ENCODE measurements around the gene ST8SIA1. TPM values are rescaled to one million over a fixed set of nuclear protein-coding genes. Genes with fewer than 3 reads are reported as not detected.

The ST8SIA1 gene
- total RNA-seq, 1 experiment from 2014 or later, result not detected

- no TSS peak for BruUV-seq (replicated peaks)
- H3K27me3 ChIP-seq (ENCODE audit: insufficient read depth, low read length), result no peaks in the 10 kb centered on the region
- no peak overlapping the region for H3K9ac ChIP-seq (ENCODE audit: low read length)
- H4K20me1 ChIP-seq (ENCODE audit: insufficient read depth), result no peaks in the 10 kb centered on the region
- H3K4me2 ChIP-seq (ENCODE audit: low read length), result no peak overlapping the region
- ChIA-PET RAD21 (ENCODE audit: low non-redundant PET in 1 of 2, low total read pairs in 2 of 2, uncharacterized antibody in 2 of 2, unreplicated experiment in 2 of 2) (no interaction called here), CTCF (no interaction called here), POLR2A (no interaction called here)
- no peak overlapping the region for H3K4me3 ChIP-seq (replicated peaks in 1 of 2; ENCODE audit: low read depth in 1 of 2, low read length in 2 of 2)
- H3K4me1 ChIP-seq (ENCODE audit: control insufficient read depth in 1 of 2, insufficient read depth in 2 of 2, low read length in 2 of 2), result no peaks in the 10 kb centered on the region
- intact Hi-C loops (cut with micrococcal nuclease), result no loop called here
- TF ChIP-seq CEBPB (IDR thresholded peaks at IDR 0.05; ENCODE audit: low read depth), result no peak
- no peak for TF ChIP-seq POLR2AphosphoS5 (IDR thresholded peaks at IDR 0.05; ENCODE audit: low read depth, low read length)
- no peak overlapping the region for H2AFZ ChIP-seq (ENCODE audit: low read depth, low read length, poor library complexity, severe bottlenecking)
- no peak for DNase-seq (ENCODE audit: low read depth, low spot score)
- H3K79me2 ChIP-seq (ENCODE audit: insufficient read depth, low read length), result no peaks in the 10 kb centered on the region
- H3K9me3 ChIP-seq (ENCODE audit: control insufficient read depth in 1 of 2, insufficient read depth in 1 of 2, low read depth in 1 of 2, low read length in 2 of 2), result no peaks in the 10 kb centered on the region
- no peak overlapping the region for H3K27ac ChIP-seq (ENCODE audit: low read depth, low read length)
- no peaks in the 10 kb centered on the region for H3K36me3 ChIP-seq (ENCODE audit: control insufficient read depth in 1 of 2, insufficient read depth in 2 of 2, low read length in 2 of 2)
- no peaks in the 10 kb centered on the region for H3K9me2 ChIP-seq (ENCODE audit: insufficient read depth)
- no peak for ATAC-seq
These were observed 104.2 kb downstream of the ST8SIA1 start for GRCh38 chr12:22230280-22230794.

DNA sequence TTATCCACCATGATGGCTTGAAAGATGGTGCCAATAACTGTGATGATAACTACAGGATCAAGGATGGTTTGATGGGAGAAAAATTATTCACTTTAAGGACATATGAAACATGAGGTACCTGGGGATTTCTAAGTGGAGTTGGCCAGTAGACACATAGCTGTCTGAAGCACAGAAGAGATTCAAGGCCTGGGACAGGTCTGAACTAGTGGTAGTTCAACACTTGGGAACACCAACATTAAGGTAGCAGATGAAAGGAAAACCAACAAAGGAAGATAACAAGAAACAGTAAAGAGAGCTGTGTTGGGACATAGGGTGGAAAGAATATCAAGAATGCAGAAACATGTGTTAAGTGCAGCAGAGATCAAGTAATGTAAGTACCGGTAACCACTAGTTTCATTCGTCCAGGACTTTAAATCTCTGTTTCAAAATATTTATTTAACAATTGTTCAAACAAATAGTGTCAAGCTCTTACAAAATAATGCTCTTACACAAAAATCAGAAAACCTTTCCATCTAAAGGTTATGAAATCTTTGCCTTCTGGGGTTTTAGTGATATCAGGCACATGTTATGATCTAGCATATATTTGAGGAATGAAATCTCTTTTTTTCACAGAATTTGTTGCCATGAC is 104.7 kb downstream of the ST8SIA1 start:
- Histone ChIP-seq H3K36me3 (ENCODE audit: control insufficient read depth in 1 of 2, insufficient read depth in 2 of 2, low read length in 2 of 2) (no peaks in the 10 kb centered on the region), H3K4me2 (ENCODE audit: low read length) (no peak overlapping the region), H3K4me3 (replicated peaks in 1 of 2; ENCODE audit: low read depth in 1 of 2, low read length in 2 of 2) (no peak overlapping the region), H3K79me2 (ENCODE audit: insufficient read depth, low read length) (no peaks in the 10 kb centered on the region), H3K27me3 (ENCODE audit: insufficient read depth, low read length) (no peaks in the 10 kb centered on the region), H3K9ac (ENCODE audit: low read length) (no peak overlapping the region), H4K20me1 (ENCODE audit: insufficient read depth) (no peaks in the 10 kb centered on the region), H3K9me3 (ENCODE audit: control insufficient read depth in 1 of 2, insufficient read depth in 1 of 2, low read depth in 1 of 2, low read length in 2 of 2) (no peaks in the 10 kb centered on the region), H3K27ac (ENCODE audit: low read depth, low read length) (no peak overlapping the region), H2AFZ (ENCODE audit: low read depth, low read length, poor library complexity, severe bottlenecking) (no peak overlapping the region), H3K9me2 (ENCODE audit: insufficient read depth) (no peaks in the 10 kb centered on the region), H3K4me1 (ENCODE audit: control insufficient read depth in 1 of 2, insufficient read depth in 2 of 2, low read length in 2 of 2) (no peaks in the 10 kb centered on the region)
- ATAC-seq (no peak), DNase-seq (ENCODE audit: low read depth, low spot score) (no peak)
- ChIA-PET CTCF (no interaction called here), RAD21 (ENCODE audit: low non-redundant PET in 1 of 2, low total read pairs in 2 of 2, uncharacterized antibody in 2 of 2, unreplicated experiment in 2 of 2) (no interaction called here), POLR2A (no interaction called here)
- intact Hi-C loops (cut with micrococcal nuclease), result no loop called here
- BruUV-seq (replicated peaks), result no TSS peak
- TF ChIP-seq CBX3 (IDR thresholded peaks at IDR 0.05; ENCODE audit: low read depth), result no peak
- no peak for TF ChIP-seq SIN3A (IDR thresholded peaks at IDR 0.05; ENCODE audit: low read depth)
- TF ChIP-seq POLR2AphosphoS5 (IDR thresholded peaks at IDR 0.05; ENCODE audit: low read depth, low read length), result no peak
- TF ChIP-seq, protein P1, sequence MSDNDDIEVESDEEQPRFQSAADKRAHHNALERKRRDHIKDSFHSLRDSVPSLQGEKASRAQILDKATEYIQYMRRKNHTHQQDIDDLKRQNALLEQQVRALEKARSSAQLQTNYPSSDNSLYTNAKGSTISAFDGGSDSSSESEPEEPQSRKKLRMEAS (IDR thresholded peaks at IDR 0.05), result no peak
- no peak for TF ChIP-seq SP1 (IDR thresholded peaks at IDR 0.05; ENCODE audit: low read depth)
- TF ChIP-seq RAD21 (IDR thresholded peaks at IDR 0.05; ENCODE audit: low read depth), result no peak
- TF ChIP-seq FOSL1 (IDR thresholded peaks at IDR 0.05; ENCODE audit: low read depth), result no peak
- TF ChIP-seq JUND (IDR thresholded peaks at IDR 0.05), result no peak
- no peak for TF ChIP-seq YY1 (IDR thresholded peaks at IDR 0.05; ENCODE audit: extremely low read depth, insufficient replicate concordance, low read depth, low read length)
- TF ChIP-seq SRF (IDR thresholded peaks at IDR 0.05; ENCODE audit: low read depth), result no peak
- TF ChIP-seq, protein P2, sequence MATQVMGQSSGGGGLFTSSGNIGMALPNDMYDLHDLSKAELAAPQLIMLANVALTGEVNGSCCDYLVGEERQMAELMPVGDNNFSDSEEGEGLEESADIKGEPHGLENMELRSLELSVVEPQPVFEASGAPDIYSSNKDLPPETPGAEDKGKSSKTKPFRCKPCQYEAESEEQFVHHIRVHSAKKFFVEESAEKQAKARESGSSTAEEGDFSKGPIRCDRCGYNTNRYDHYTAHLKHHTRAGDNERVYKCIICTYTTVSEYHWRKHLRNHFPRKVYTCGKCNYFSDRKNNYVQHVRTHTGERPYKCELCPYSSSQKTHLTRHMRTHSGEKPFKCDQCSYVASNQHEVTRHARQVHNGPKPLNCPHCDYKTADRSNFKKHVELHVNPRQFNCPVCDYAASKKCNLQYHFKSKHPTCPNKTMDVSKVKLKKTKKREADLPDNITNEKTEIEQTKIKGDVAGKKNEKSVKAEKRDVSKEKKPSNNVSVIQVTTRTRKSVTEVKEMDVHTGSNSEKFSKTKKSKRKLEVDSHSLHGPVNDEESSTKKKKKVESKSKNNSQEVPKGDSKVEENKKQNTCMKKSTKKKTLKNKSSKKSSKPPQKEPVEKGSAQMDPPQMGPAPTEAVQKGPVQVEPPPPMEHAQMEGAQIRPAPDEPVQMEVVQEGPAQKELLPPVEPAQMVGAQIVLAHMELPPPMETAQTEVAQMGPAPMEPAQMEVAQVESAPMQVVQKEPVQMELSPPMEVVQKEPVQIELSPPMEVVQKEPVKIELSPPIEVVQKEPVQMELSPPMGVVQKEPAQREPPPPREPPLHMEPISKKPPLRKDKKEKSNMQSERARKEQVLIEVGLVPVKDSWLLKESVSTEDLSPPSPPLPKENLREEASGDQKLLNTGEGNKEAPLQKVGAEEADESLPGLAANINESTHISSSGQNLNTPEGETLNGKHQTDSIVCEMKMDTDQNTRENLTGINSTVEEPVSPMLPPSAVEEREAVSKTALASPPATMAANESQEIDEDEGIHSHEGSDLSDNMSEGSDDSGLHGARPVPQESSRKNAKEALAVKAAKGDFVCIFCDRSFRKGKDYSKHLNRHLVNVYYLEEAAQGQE (IDR thresholded peaks at IDR 0.05; ENCODE audit: low read depth), result no peak
- TF ChIP-seq, protein P3, sequence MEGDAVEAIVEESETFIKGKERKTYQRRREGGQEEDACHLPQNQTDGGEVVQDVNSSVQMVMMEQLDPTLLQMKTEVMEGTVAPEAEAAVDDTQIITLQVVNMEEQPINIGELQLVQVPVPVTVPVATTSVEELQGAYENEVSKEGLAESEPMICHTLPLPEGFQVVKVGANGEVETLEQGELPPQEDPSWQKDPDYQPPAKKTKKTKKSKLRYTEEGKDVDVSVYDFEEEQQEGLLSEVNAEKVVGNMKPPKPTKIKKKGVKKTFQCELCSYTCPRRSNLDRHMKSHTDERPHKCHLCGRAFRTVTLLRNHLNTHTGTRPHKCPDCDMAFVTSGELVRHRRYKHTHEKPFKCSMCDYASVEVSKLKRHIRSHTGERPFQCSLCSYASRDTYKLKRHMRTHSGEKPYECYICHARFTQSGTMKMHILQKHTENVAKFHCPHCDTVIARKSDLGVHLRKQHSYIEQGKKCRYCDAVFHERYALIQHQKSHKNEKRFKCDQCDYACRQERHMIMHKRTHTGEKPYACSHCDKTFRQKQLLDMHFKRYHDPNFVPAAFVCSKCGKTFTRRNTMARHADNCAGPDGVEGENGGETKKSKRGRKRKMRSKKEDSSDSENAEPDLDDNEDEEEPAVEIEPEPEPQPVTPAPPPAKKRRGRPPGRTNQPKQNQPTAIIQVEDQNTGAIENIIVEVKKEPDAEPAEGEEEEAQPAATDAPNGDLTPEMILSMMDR (IDR thresholded peaks at IDR 0.05 in 2 of 3, conservative IDR thresholded peaks at IDR 0.05 in 1 of 3; ENCODE audit: borderline replicate concordance in 1 of 3, insufficient read depth in 1 of 3, low read depth in 2 of 3, low read length in 2 of 3), result no peak
- TF ChIP-seq ZNF274 (IDR thresholded peaks at IDR 0.05; ENCODE audit: low read depth, low read length), result no peak
- TF ChIP-seq EGR1 (IDR thresholded peaks at IDR 0.05; ENCODE audit: low read depth), result no peak
- no peak for TF ChIP-seq EZH2phosphoT487 (IDR thresholded peaks at IDR 0.05; ENCODE audit: borderline replicate concordance)
- no peak for TF ChIP-seq POLR2A (IDR thresholded peaks at IDR 0.05; ENCODE audit: borderline replicate concordance, extremely low read depth, insufficient read depth, insufficient read length)
